Activated B cell treated with CpG ODN at 0.5 μM for 24 hours (primary cell): ENCODE results near the gene ARHGAP32. TPM values are rescaled to one million over a fixed set of nuclear protein-coding genes. Genes with fewer than 3 reads are reported as not detected.

ENCODE experiments used
- ATAC-seq: fragments of 200-7000 bp; cut with Tn5 transposase; one replicate; pipeline ENCODE4 v1.10.0; 2021; ENCODE audit warnings: low read depth, mild to moderate bottlenecking, moderate library complexity
- CTCF ChIA-PET: fragments of 350-600 bp; sonication (Branson Sonifier 250); formaldehyde crosslinking; loops from one replicate; lab custom pipeline; 2021; ENCODE audit warnings: antibody characterized with exemption; lab: Charles Lee
- POLR2A ChIA-PET: fragments of 350-600 bp; sonication (Branson Sonifier 250); formaldehyde crosslinking; loops from one replicate; lab custom pipeline; 2021; ENCODE audit warnings: antibody characterized with exemption; lab: Charles Lee
- DNase-seq: peaks from one replicate; pipeline ENCODE4 v3.0.0; 2022
- H3K27ac Mint-ChIP-seq: one replicate; pipeline ENCODE4 v1.8.0; 2020; ENCODE audit warnings: mixed read lengths
- H3K27me3 Mint-ChIP-seq: one replicate; pipeline ENCODE4 v1.8.0; 2021; ENCODE audit warnings: mixed read lengths
- H3K36me3 Mint-ChIP-seq: one replicate; pipeline ENCODE4 v1.8.0; 2021; ENCODE audit warnings: low read depth, mixed read lengths
- H3K4me1 Mint-ChIP-seq: one replicate; pipeline ENCODE4 v1.8.0; 2021; ENCODE audit warnings: mixed read lengths
- H3K4me3 Mint-ChIP-seq: one replicate; pipeline ENCODE4 v1.8.0; 2020; ENCODE audit warnings: mild to moderate bottlenecking, mixed read lengths
- H3K9me3 Mint-ChIP-seq: one replicate; pipeline ENCODE4 v1.8.0; 2020; ENCODE audit warnings: mixed read lengths
- CTCF ChIP-seq: fragments of 200-600 bp; IDR thresholded peaks from one replicate; pipeline ENCODE4 v1.8.0; 2022; ENCODE audit warnings: antibody characterized with exemption, mild to moderate bottlenecking
- intact Hi-C: fragments of 100-400 bp; cut with micrococcal nuclease; formaldehyde crosslinking; loops from one replicate; pipeline ENCODE4 v1.15.1; 2024
- total RNA-seq: library from RNA; stranded (reverse); gene quantifications from 2 replicates; pipeline ENCODE4 v1.2.3, GENCODE V29; 2022

Gene ARHGAP32
- total RNA-seq, 1 donor from 2014 or later = 6.0 TPM

GRCh38 chr11:129223701-129224149, 31.6 kb upstream of the ARHGAP32 start:
- TF ChIP-seq CTCF = no peak
- Mint-ChIP-seq H3K4me3 (no peak overlapping the region), H3K27me3 (no peaks in the 10 kb centered on the region), H3K27ac (no peak overlapping the region), H3K36me3 (peaks cover 14% of the 10 kb centered on the region), H3K4me1 (peaks cover under 1% of the 10 kb centered on the region), H3K9me3 (peaks cover 25% of the 10 kb centered on the region)
- intact Hi-C loops = no loop called here
- DNase-seq (no peak), ATAC-seq (no peak)
- CTCF ChIA-PET = no interaction called here
- POLR2A ChIA-PET = no interaction called here

GRCh38 chr11:129223260-129223659, 31.1 kb upstream of the ARHGAP32 start:
- H3K27ac Mint-ChIP-seq = no peak overlapping the region
- intact Hi-C loops = no loop called here
- no peak for ATAC-seq
- no peak overlapping the region for H3K4me3 Mint-ChIP-seq
- no peak for TF ChIP-seq CTCF
- no peaks in the 10 kb centered on the region for H3K27me3 Mint-ChIP-seq
- POLR2A ChIA-PET = no interaction called here
- CTCF ChIA-PET = no interaction called here
- no peak for DNase-seq
- peaks cover 14% of the 10 kb centered on the region for H3K36me3 Mint-ChIP-seq
- peaks cover 25% of the 10 kb centered on the region for H3K9me3 Mint-ChIP-seq
- peaks cover 2% of the 10 kb centered on the region for H3K4me1 Mint-ChIP-seq

DNA sequence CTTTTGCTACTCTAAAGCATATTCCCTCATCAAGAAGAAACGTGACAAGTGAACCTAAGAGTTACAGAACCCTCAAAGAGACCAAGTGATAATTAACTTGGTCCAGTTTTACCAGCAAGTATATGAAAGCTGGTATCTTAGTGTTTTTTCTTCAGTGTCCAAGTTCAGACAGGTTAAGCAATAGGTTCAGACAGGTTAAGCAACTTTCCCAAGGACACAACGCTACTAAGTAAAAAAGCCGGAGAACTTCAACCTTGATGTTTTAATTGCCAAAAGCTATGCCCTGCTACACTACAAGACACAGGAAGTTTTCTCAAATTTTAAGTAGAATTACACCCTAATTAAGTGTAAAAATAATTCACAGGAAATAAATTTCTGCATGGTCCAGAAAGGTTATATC, 30.0 kb upstream of the ARHGAP32 start:
- Mint-ChIP-seq H3K9me3 (peaks cover 15% of the 10 kb centered on the region), H3K27ac (no peak overlapping the region), H3K36me3 (peaks cover 14% of the 10 kb centered on the region), H3K27me3 (no peaks in the 10 kb centered on the region), H3K4me1 (peaks cover 2% of the 10 kb centered on the region), H3K4me3 (no peak overlapping the region)
- ChIA-PET POLR2A (no interaction called here), CTCF (no interaction called here)
- ATAC-seq (no peak), DNase-seq (no peak)
- no peak for TF ChIP-seq CTCF
- intact Hi-C loops = no loop called here

- no peak overlapping the region for H3K4me3 Mint-ChIP-seq
- no peaks in the 10 kb centered on the region for H3K27me3 Mint-ChIP-seq
- no peaks in the 10 kb centered on the region for H3K36me3 Mint-ChIP-seq
- no peak overlapping the region for H3K27ac Mint-ChIP-seq
- H3K4me1 Mint-ChIP-seq = peaks cover 2% of the 10 kb centered on the region
- H3K9me3 Mint-ChIP-seq = peaks cover 2% of the 10 kb centered on the region
- no peak for ATAC-seq
- POLR2A ChIA-PET = no interaction called here
- CTCF ChIA-PET = no interaction called here
- TF ChIP-seq CTCF = no peak
- intact Hi-C loops = no loop called here
- DNase-seq = no peak
These were observed 23.6 kb upstream of the ARHGAP32 start for GRCh38 chr11:129215506-129216245.

GRCh38 chr11:129214710-129215295, 22.7 kb upstream of the ARHGAP32 start:
- intact Hi-C loops = no loop called here

More at GRCh38 chr11:129214710-129215295, 22.7 kb upstream of the ARHGAP32 start:
- no peak overlapping the region for H3K4me3 Mint-ChIP-seq
- no peaks in the 10 kb centered on the region for H3K36me3 Mint-ChIP-seq
- ATAC-seq = no peak
- H3K27ac Mint-ChIP-seq = no peak overlapping the region
- no peak for TF ChIP-seq CTCF
- no peak for DNase-seq
- POLR2A ChIA-PET = no interaction called here
- CTCF ChIA-PET = no interaction called here
- H3K27me3 Mint-ChIP-seq = no peaks in the 10 kb centered on the region
- peaks cover 2% of the 10 kb centered on the region for H3K9me3 Mint-ChIP-seq
- peaks cover 3% of the 10 kb centered on the region for H3K4me1 Mint-ChIP-seq
